ENCODE results near the gene KIAA0513. TPM values are rescaled to one million over a fixed set of nuclear protein-coding genes. Genes with fewer than 3 reads are reported as not detected.

KIAA0513 gene
- total and polyA plus RNA-seq, 11 donors: 4.5 to 14.0 (median 9.1) TPM

DNA sequence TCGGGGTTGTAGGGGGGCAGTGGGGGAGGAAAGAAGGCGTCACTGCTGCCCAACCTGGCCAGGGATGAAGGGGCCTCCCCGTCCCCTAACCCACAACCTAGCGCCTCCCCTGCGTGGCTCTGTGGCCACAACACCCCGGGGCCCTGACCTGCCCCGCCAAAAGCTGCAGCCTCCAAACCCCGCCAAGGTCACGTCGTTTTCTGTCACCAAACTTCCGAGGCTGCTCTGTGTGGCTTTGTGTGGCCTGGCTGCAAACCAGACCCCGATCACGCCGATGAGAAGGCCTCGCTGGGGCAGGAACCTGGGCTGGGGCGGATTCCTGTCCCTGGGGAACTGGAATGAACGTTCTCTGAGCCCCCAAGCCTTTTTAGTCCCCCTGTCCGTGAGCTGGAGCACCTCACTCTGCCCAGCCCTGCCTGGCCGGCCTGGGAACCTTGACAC is 115.2 kb downstream of the KIAA0513 start:
- ATAC-seq (no peak), DNase-seq (no peak)
- TF ChIP-seq POLR2A (IDR thresholded peaks at IDR 0.05): no peak
- TF ChIP-seq, protein P1, sequence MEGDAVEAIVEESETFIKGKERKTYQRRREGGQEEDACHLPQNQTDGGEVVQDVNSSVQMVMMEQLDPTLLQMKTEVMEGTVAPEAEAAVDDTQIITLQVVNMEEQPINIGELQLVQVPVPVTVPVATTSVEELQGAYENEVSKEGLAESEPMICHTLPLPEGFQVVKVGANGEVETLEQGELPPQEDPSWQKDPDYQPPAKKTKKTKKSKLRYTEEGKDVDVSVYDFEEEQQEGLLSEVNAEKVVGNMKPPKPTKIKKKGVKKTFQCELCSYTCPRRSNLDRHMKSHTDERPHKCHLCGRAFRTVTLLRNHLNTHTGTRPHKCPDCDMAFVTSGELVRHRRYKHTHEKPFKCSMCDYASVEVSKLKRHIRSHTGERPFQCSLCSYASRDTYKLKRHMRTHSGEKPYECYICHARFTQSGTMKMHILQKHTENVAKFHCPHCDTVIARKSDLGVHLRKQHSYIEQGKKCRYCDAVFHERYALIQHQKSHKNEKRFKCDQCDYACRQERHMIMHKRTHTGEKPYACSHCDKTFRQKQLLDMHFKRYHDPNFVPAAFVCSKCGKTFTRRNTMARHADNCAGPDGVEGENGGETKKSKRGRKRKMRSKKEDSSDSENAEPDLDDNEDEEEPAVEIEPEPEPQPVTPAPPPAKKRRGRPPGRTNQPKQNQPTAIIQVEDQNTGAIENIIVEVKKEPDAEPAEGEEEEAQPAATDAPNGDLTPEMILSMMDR (IDR thresholded peaks at IDR 0.05): no peak
- 65 to 87% (median 71%) methylated on average over 14 to 19 of the region's 19 CpGs for WGBS, 4 donors
- Histone ChIP-seq H3K27ac (peak overlapping the region in 3 of 12 donors; percentile 11 to 37 (median 31)), H3K36me3 (no peaks in the 10 kb centered on the region), H3K9me3 (peaks cover 0 to 3% (median 0%) of the 10 kb centered on the region in 12 donors), H3K4me1 (peaks cover 3 to 73% (median 46%) of the 10 kb centered on the region in 12 donors), H3K4me3 (no peak overlapping the region), H3K27me3 (no peaks in the 10 kb centered on the region)
- intact Hi-C loops (cut with DNase I): no loop called here

Other genes starting within 250 kb of the KIAA0513 start
- gene CRISPLD2, start 207.8 kb upstream of the KIAA0513 start, total RNA-seq: 100 to 1,000 TPM in 1 of 9 donors, 10 to 100 TPM in 7, 1 to 10 TPM in 1; 8.0 to 153 (median 12.9) TPM
- 10 to 100 TPM in 1 of 2 donors, 1 to 10 TPM in 1; 8.0 to 16.2 TPM for gene CRISPLD2, start 207.8 kb upstream of the KIAA0513 start, polyA plus RNA-seq
- 10 to 100 TPM; 32.9 to 66.7 (median 44.7) TPM for gene ZDHHC7, start 16.3 kb upstream of the KIAA0513 start, total RNA-seq
- 10 to 100 TPM; 12.0 to 29.7 TPM for gene ZDHHC7, start 16.3 kb upstream of the KIAA0513 start, polyA plus RNA-seq
- gene CIBAR2, start 84.7 kb downstream of the KIAA0513 start, total RNA-seq: not detected
- not detected for gene CIBAR2, start 84.7 kb downstream of the KIAA0513 start, polyA plus RNA-seq

All from heart left ventricle (tissue), 16 donors.